Putamen (tissue), 1 donor: Measurements from ENCODE around the gene GNG12.

Source experiments
- DNase-seq: peaks from one replicate; pipeline ENCODE4 v3.0.0-alpha.2; 2016; ENCODE audit warnings: low spot score

Gene GNG12

GRCh38 chr1:67840449-67840848 is 7.2 kb upstream of the GNG12 start:
- no peak for DNase-seq

- DNase-seq, result no peak
These were observed 6.6 kb upstream of the GNG12 start for GRCh38 chr1:67839826-67840225.

GRCh38 chr1:67838180-67838910 is 5.1 kb upstream of the GNG12 start:
- no peak for DNase-seq

- no peak for DNase-seq
These were observed 3.5 kb upstream of the GNG12 start for GRCh38 chr1:67836769-67837168.

- DNase-seq, result no peak
These were observed 2.6 kb upstream of the GNG12 start for GRCh38 chr1:67835663-67836452.

GRCh38 chr1:67834246-67834877 is 1.1 kb upstream of the GNG12 start:
- DNase-seq, result no peak

GRCh38 chr1:67833602-67833940 is 304 bp upstream of the GNG12 start:
- DNase-seq, result no peak

GRCh38 chr1:67831850-67832513 is 1.3 kb downstream of the GNG12 start:
- no peak for DNase-seq

GRCh38 chr1:67830928-67831830 is 2.1 kb downstream of the GNG12 start:
- DNase-seq, result no peak

- DNase-seq, result no peak
These were observed 3.0 kb downstream of the GNG12 start for GRCh38 chr1:67830226-67830625.

- no peak for DNase-seq
These were observed 5.6 kb downstream of the GNG12 start for GRCh38 chr1:67827688-67828087.

- DNase-seq, result no peak
These were observed 7.7 kb downstream of the GNG12 start for GRCh38 chr1:67825591-67825990.

- DNase-seq, result no peak
These were observed 8.5 kb downstream of the GNG12 start for GRCh38 chr1:67824766-67825165.

- no peak for DNase-seq
These were observed 9.7 kb downstream of the GNG12 start for GRCh38 chr1:67823615-67824014.

GRCh38 chr1:67821263-67821662 is 12.0 kb downstream of the GNG12 start:
- DNase-seq, result no peak

- no peak for DNase-seq
These were observed 14.5 kb downstream of the GNG12 start for GRCh38 chr1:67818725-67819301.

- no peak for DNase-seq
These were observed 15.1 kb downstream of the GNG12 start for GRCh38 chr1:67818162-67818561.

GRCh38 chr1:67817319-67817718 is 15.9 kb downstream of the GNG12 start:
- no peak for DNase-seq

GRCh38 chr1:67816506-67816905 is 16.8 kb downstream of the GNG12 start:
- no peak for DNase-seq

- DNase-seq, result no peak
These were observed 17.2 kb downstream of the GNG12 start for GRCh38 chr1:67816095-67816475.
